ENCODE results near the gene TERB1. TPM values are rescaled to one million over a fixed set of nuclear protein-coding genes. Genes with fewer than 3 reads are reported as not detected.

Gene TERB1
- total RNA-seq, 1 donor from 2014 or later, result 0.41 TPM

DNA sequence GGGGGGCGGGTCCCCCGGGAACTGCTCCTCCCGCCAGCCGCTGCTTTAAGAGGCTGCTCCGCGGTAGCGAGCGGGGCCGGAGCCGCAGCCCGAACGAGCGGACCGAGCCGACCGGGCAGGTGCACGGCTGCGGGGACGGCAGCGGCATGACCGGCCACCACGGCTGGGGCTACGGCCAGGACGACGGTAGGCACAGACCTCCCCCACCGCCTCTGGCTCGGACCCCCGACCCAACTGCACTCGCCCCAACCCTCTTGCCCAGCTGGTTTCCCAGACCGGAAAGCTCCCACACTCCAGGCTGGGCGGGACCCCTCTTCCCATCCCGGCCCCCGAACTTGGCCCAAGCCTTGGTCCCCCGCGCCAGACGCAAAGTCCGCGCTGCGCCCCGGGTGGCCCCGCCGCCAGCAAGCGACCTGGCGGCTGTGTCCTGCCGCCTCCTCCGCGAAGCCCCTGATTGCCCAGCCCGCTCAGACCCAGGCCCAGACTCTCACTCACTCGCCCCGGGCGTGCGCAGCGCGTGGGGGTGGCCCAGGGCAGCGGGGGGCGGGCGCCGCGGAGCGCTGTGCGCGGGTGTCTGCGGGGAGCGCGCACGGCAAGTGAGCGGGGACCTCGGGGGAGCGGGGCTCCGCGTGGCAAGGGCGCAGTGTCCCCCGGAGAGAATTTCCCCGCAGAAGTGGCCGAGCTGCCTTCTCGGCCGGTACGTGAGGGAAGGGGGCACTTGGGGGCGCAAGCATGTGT is 43.1 kb upstream of the TERB1 start, which contains the start of gene CA7:
Gene CA7, plus strand, starts transcription at position 73 of the 738 bp plus-strand sequence. Its CDS starts 74 bp downstream, at position 147.
- peaks cover 82% of the 10 kb centered on the region for H3K27me3 Mint-ChIP-seq
- no peak within 1 kb of the TSS for H3K27ac Mint-ChIP-seq
- DNase-seq (ENCODE audit: extremely low spot score, unreplicated experiment), result no peak
- no peaks in the 10 kb centered on the region for H3K9me3 Mint-ChIP-seq
- peaks cover 7% of the 10 kb centered on the region for H3K4me1 Mint-ChIP-seq (ENCODE audit: unreplicated experiment)
- no peaks in the 10 kb centered on the region for H3K36me3 Mint-ChIP-seq
- TF ChIP-seq, protein P1, sequence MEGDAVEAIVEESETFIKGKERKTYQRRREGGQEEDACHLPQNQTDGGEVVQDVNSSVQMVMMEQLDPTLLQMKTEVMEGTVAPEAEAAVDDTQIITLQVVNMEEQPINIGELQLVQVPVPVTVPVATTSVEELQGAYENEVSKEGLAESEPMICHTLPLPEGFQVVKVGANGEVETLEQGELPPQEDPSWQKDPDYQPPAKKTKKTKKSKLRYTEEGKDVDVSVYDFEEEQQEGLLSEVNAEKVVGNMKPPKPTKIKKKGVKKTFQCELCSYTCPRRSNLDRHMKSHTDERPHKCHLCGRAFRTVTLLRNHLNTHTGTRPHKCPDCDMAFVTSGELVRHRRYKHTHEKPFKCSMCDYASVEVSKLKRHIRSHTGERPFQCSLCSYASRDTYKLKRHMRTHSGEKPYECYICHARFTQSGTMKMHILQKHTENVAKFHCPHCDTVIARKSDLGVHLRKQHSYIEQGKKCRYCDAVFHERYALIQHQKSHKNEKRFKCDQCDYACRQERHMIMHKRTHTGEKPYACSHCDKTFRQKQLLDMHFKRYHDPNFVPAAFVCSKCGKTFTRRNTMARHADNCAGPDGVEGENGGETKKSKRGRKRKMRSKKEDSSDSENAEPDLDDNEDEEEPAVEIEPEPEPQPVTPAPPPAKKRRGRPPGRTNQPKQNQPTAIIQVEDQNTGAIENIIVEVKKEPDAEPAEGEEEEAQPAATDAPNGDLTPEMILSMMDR (conservative IDR thresholded peaks at IDR 0.05), result no peak
- peak within 1 kb of the TSS; percentile 83 for H3K4me3 Mint-ChIP-seq

DNA sequence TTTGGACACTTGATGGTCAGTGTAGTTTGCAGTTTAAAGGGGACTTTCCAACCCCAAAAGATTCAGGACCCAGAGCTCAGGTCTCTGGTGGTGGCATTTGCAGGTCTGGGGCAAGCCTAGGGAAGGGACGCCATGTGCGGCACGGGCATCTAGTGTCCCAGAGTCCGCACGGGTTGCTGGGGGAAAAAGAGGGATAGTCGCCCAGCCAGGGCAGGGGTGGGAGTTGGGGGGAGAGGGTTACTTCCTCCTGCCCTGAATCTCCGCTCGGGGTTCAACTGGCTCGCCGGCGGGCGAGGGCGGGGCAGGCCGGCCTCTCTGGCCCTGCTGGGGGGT is 42.6 kb upstream of the TERB1 start:
- H3K27me3 Mint-ChIP-seq, result peaks cover 84% of the 10 kb centered on the region
- no peak for DNase-seq (ENCODE audit: extremely low spot score, unreplicated experiment)
- no peaks in the 10 kb centered on the region for H3K9me3 Mint-ChIP-seq
- TF ChIP-seq, protein P1 (conservative IDR thresholded peaks at IDR 0.05), result no peak
- H3K36me3 Mint-ChIP-seq, result no peaks in the 10 kb centered on the region
- no peak overlapping the region for H3K27ac Mint-ChIP-seq
- H3K4me3 Mint-ChIP-seq, result peak overlapping the region; percentile 83
- peaks cover 7% of the 10 kb centered on the region for H3K4me1 Mint-ChIP-seq (ENCODE audit: unreplicated experiment)

DNA sequence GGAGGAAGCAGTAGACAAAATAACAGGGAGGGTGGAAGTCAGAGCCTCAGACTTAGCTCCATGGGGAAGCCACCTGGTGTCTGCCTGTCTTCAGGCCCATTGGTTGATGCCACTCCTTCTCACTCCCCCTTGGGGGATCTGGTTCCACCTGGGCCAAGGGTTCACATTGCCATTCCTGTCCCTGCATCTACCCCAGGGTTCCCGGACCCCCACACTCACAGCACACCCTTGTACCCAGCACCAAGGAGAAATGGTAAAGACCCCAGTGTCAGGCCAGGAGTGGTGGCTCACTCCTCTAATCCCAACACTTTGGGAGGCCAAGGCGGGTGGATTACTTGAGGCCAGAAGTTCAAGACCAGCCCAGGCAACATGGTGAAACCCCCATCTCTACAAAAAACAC is 41.8 kb upstream of the TERB1 start:
- no peak for DNase-seq (ENCODE audit: extremely low spot score, unreplicated experiment)
- H3K27me3 Mint-ChIP-seq, result peaks cover 88% of the 10 kb centered on the region
- peaks cover 7% of the 10 kb centered on the region for H3K4me1 Mint-ChIP-seq (ENCODE audit: unreplicated experiment)
- TF ChIP-seq, protein P1 (conservative IDR thresholded peaks at IDR 0.05), result no peak
- peaks cover 5% of the 10 kb centered on the region for H3K9me3 Mint-ChIP-seq
- no peak overlapping the region for H3K27ac Mint-ChIP-seq
- peak overlapping the region; percentile 83 for H3K4me3 Mint-ChIP-seq
- no peaks in the 10 kb centered on the region for H3K36me3 Mint-ChIP-seq

DNA sequence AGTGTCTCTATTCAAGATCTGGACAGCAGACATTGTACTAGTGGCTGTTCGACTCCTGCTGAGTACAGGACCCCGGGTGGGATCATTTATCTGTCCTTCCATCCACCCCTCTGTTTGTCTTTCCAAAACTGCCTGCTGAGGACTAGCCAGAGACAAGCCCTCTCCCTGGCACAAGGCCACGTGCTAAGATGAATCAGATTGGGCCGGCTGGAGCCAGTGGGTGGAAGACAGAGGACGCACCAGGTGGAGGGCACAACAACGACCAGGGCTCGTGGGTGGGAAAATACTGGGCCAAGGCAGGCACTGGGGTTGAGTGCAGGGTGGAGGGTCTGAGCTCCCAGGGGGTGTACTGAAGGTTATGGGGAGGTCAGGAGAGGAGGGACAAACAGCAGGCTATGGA is 41.4 kb upstream of the TERB1 start:
- Mint-ChIP-seq H3K4me1 (ENCODE audit: unreplicated experiment) (peaks cover 7% of the 10 kb centered on the region), H3K27me3 (peaks cover 86% of the 10 kb centered on the region), H3K27ac (no peak overlapping the region), H3K36me3 (no peaks in the 10 kb centered on the region), H3K9me3 (peaks cover 6% of the 10 kb centered on the region), H3K4me3 (peak overlapping the region; percentile 47)
- DNase-seq (ENCODE audit: extremely low spot score, unreplicated experiment), result no peak
- TF ChIP-seq, protein P1 (conservative IDR thresholded peaks at IDR 0.05), result no peak

DNA sequence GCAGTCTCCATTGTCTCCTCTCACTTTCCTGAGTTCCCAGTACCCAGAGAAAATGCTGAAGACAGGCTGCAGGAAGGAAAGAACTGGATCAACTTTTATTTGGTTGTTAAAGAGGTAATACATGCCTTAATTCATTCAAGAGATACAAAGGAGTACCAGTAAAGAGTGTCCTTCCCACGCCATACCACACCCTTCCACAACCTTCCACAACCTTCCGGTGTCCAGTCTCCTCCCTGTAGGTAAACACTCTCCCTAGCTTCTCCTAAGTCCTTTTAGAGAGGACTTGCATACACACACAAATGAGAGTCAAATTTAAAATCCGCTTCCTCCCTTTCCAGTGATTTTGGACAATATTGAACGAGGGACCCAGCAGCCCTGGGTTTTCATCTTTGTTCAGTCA is 40.0 kb upstream of the TERB1 start:
- no peak overlapping the region for H3K27ac Mint-ChIP-seq
- TF ChIP-seq, protein P1 (conservative IDR thresholded peaks at IDR 0.05), result no peak
- H3K9me3 Mint-ChIP-seq, result peaks cover 6% of the 10 kb centered on the region
- H3K4me3 Mint-ChIP-seq, result no peak overlapping the region
- H3K4me1 Mint-ChIP-seq (ENCODE audit: unreplicated experiment), result peaks cover 7% of the 10 kb centered on the region
- DNase-seq (ENCODE audit: extremely low spot score, unreplicated experiment), result no peak
- H3K36me3 Mint-ChIP-seq, result no peaks in the 10 kb centered on the region
- H3K27me3 Mint-ChIP-seq, result peaks cover 77% of the 10 kb centered on the region
